Esophagus muscularis mucosa (tissue), 3 donors: ENCODE results near the gene PDS5A.

Experiments
- POLR2A ChIP-seq: fragments of 450-650 bp; IDR thresholded peaks from one replicate; pipeline ENCODE4 v1.6.1; 2017; ENCODE audit warnings: antibody characterized with exemption, moderate library complexity, mild to moderate bottlenecking, low read depth
- TF ChIP-seq, protein P1 (sequence below), 3 experiments: fragments of 200-600 bp in 2 of 3; fragments of 450-650 bp in 1 of 3; sonication (generic) in 2 of 3; IDR thresholded peaks; one replicate each; pipeline ENCODE4 v1.5.1; 2017 to 2019; ENCODE audit warnings: antibody characterized with exemption in 3 of 3, mild to moderate bottlenecking in 2 of 3, moderate library complexity in 1 of 3

GRCh38 chr4:39792128-39792527 lies 185.6 kb downstream of the PDS5A start:
- TF ChIP-seq, protein P1, sequence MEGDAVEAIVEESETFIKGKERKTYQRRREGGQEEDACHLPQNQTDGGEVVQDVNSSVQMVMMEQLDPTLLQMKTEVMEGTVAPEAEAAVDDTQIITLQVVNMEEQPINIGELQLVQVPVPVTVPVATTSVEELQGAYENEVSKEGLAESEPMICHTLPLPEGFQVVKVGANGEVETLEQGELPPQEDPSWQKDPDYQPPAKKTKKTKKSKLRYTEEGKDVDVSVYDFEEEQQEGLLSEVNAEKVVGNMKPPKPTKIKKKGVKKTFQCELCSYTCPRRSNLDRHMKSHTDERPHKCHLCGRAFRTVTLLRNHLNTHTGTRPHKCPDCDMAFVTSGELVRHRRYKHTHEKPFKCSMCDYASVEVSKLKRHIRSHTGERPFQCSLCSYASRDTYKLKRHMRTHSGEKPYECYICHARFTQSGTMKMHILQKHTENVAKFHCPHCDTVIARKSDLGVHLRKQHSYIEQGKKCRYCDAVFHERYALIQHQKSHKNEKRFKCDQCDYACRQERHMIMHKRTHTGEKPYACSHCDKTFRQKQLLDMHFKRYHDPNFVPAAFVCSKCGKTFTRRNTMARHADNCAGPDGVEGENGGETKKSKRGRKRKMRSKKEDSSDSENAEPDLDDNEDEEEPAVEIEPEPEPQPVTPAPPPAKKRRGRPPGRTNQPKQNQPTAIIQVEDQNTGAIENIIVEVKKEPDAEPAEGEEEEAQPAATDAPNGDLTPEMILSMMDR (IDR thresholded peaks at IDR 0.05): no peak
- no peak for TF ChIP-seq POLR2A
